HG03354 (cell line): Measurements from ENCODE around the gene KATNAL2.
"Not testable (repeated sequence)": the region's sequence is repeated elsewhere in the genome, so short reads cannot be mapped to it uniquely, and the experiment has no call there.

Experiments used
- ATAC-seq: cut with Tn5 transposase; IDR thresholded peaks from one replicate; pipeline ENCODE4 v1.9.1; 2021; ENCODE audit warnings: mild to moderate bottlenecking; ENCODE audit not compliant: unreplicated experiment, poor library complexity, severe bottlenecking

Gene KATNAL2

DNA sequence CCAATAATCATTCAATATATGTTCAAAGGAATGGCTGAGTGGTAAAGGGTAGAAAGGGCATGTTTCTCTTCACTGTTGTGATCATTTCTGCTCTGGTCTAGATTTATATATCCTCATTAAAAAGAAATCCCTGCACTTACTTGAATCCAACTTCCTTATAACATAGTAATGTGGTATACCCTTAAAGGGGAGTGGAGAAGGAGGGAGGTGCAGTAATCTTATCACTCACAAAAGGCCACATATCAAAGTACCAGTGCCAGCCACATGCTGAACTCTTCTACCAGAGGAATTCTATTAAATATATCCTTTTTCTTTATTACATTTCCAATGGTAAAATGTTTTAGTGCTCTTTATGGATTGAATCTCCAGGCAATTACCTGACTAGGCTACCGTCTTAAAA lies 3.3 kb downstream of the KATNAL2 start:
- ATAC-seq: no peak

DNA sequence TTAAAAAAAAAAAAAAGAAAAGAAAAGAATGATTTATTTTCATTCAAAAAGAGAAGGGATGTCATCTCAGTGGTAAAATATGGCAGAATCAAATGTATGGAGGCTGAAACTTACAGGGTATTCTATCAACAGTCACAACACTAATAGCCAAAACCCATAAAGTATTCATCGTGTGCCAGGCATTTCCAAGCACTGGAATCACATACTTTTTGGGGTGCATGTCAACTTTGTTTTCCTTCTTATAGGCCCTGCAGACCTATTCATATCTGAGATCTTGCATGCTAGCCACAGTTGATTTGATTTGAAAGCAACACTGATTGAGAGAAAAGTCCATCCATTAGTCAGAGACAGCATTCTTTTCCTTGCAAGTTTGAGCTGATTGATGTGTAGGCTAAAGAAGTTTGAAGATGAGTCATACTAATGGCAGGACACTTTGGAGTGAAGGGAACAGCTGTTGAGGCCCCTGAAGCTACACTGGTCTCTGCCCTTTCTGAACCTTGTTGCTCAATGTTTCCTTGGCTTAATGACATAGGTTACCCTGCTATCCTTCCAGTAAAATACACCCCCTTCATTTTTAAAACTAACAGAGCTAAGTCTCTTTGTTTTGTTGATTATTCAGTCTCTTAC lies 22.0 kb downstream of the KATNAL2 start:
- ATAC-seq: no peak

DNA sequence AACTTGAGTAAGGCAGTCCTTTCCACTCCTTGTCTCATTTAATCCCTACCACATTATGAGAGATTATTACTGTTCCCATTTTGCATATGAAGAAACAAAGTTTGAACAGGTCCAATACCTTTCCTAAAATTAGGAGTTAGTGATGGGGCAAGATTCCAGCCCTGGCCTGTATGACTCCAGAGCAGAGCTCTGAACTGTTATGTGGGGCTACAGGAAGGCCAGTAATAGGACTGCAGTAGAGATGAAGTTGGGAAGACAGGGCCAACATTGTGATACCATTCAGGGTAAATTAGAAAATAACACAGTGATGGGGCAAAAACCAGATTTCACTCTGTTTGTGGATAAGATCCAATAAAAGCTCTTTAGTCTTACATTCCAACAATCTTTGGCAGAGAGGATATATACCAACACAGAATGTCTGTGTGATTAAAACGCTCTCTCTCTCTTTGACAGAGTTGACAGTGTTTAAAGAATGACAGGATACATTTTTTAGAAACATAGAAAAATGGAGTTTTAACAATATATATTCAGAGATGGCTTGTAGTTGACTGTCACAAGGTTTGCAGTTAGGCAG lies 22.7 kb downstream of the KATNAL2 start:
- ATAC-seq: no peak

DNA sequence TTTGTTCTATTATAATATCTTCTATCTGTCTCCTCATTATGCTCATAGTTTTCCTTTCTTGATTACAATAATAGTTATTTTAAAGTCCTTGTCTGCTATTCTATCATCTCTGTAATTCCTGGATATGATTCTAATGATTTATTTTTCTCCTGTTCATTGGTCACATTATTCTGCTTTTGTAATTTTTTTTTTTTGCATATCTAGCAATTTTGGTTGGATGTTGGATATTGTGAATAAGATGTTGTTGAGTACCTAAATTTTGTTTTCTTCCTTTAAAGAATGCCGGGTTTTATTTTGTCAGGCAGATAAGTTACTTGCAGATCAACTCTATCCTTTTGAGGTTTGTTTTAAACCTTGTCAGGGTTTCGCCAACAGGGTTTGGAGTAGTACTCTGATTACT lies 25.2 kb downstream of the KATNAL2 start:
- no peak for ATAC-seq

DNA sequence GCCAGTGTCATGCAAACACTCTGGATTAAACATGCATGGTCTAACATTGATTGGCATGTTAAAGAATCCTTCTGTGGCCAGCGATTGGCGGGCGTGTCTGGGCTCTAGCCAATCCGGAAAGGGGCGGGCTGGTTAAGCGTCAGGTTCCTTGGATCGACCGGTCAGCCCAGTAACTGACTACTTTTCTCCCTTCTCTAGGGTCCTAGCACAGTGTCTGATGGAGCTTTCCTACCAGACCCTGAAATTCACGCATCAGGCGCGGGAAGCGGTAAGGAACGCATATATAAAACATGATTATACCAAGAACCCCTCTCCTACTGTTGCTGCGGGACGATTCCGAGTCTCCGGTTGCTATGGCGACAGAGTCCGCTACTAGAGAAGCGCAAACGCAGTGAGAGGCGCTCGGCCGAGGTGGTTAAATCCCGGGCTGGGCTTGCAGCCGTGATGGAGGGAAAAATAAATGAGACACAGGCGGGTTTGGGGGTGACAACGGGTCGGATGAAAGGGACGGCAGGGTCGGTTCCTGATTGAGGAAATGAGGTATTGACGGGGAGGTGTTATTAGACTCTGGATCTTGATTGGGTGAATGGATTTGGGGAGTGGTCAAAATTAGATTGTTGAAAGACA lies 29.4 kb downstream of the KATNAL2 start:
- ATAC-seq: peak; percentile 99

DNA sequence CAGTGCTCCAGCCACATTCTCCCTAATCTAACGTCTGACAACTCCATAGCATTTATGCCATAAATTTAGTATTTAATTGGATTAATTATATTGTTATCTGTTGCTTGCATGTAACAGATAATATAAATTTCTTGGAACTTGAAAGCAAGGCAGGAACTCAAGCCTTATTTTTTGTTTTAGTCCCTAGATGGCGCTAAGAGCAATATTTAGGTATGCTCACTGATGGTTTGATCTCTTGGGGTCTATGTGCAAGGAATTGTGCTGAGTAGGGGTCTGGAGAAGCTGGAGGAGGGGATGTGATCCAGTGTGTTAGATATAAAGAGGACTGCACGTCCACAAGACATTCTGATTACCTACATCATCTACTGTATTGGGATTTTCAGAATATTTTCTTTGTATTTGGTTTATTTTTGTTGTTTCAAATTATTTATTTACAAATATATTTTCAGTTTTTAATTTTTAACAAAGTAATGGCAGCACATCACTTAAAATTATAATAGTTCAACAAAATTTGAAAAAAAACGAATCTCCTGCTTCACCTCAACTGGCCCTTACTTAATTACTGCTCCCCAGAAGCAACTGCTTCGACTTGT lies 32.8 kb downstream of the KATNAL2 start:
- no peak for ATAC-seq

DNA sequence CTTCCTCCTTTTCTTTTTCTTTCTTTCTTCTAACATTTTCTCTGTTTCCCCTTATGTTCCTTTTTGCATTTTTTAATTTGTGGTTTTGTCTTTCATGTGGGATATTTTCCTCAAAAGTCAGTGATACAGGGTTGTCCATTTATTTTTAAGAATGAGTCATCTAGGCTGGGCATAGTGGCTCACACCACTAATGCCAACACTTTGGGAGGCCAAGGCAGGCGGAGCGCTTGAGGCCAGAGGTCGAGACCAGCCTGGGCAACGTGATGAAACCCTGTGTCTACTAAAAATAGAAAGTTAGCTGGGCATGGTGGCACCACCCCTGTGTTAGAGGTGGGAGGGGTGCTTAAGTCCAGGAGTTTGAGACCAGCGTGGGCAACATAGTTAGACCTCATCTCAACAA lies 35.8 kb downstream of the KATNAL2 start:
- no peak for ATAC-seq

DNA sequence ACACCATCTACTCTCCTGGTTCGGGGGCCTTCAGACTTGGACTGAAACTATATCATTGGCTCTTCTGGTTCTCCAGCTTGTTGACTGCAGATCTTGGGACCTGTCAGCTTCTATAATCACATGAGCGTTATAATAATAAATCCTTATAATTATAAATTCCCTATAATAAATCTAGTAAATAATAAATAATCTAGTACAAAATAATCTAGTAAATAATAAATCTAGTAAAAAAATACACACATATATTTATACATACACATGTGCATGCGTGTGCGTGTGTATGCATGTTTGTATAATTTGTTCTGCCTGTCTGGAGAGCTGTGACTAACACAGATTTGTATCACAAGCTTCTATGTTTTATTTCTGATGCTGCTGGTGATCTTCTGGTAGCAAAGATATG lies 40.8 kb downstream of the KATNAL2 start:
- no peak for ATAC-seq

DNA sequence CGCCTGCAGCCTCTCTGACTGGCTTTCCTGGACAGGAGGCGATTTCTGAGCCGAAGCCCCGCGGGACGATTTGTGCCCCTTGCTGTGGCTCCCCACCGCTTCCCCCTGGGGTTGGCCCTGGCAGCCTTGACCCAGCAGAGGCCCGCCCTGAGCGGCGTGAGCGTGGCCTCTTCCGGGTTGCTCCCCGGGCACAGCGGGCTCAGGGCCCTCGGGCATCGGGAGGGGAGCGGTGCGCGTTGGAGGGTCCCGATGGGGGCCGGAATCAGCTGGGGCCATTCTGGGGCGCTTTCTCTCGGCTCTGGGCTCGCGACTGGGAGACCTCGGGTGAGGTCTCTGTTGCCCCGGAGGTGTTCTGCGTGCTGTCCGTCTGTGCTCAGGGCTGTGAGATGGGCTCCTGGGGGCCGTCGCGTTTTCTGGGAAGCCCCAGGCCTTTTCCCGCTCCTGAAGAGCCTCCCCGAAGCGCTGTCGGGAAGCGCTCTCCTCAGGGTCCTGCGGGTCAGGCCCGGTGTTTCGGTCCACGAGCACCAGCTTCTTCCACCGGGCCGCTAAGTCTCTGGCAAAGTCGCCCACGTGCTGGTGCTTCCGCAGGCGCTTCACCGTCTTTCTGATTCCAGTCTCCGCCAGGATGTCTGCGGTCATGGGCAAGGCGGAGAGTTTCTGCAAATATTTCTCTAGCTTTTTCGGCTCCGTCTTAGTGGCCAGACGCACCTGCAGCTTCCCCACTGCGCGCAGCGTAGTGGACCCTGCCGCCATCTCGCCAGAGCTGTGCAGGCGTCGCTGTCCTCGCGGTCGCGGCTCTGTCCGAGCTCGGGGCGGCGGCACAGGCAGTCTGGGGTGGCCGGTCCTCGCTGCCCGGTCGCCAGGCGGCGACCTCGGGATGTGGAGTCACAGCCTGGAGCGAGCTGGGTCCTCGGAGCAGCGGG lies 46.5 kb downstream of the KATNAL2 start:
- ATAC-seq: not testable (repeated sequence)

DNA sequence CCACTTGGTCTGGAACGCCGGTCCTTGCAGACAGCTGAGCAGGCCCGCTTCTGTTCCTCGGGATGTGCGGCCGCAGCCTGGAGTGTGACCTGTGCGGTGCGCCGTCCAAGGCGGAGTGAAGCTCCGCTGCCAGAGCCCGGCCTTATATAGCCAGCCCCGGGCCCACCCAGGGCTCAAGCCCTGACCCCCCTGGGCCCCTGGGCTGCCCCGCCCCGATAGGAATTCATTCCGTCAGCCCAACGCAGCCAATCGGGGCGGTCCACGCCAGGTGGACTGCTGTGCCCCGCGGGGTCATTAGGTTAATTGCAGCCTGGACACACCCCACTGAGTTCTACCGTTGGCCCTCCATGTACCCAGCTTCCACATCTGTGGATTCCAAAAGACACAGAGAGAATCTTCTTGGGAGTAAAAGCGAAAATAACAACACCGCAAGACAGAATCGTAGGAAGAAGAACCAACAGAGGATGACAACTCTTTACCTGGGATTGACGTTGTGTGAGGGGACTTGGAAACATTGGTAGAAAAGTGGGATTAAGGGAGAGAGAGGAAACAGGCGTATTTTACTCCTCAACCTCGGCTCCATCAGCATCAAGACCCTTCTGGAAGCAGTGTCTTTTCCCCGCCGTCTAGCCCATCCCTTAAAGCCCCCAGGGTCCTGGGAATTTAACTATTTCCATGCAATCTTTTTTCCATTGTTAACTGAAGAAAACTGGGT lies 47.3 kb downstream of the KATNAL2 start:
- ATAC-seq: not testable (repeated sequence)

DNA sequence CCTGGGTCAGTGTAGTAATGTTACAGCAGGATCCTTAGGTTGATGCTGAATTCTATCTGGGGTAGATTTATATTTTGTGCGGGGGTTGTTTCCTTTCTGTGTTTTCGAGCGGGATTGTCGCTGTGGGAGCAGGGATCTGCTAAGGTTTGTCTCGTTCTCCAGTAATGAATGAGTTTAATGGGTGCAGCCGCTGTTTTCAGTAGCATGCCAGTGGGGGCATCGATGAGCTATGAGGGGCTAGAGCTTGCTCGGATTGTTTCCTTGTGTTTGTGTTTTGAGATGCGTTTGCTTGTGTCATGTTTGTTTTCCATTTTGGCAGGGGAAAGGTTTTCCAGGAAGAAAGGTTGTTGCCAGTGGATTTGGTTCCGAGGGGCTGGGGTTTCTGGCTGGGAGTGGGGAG lies 48.9 kb downstream of the KATNAL2 start:
- not testable (repeated sequence) for ATAC-seq

DNA sequence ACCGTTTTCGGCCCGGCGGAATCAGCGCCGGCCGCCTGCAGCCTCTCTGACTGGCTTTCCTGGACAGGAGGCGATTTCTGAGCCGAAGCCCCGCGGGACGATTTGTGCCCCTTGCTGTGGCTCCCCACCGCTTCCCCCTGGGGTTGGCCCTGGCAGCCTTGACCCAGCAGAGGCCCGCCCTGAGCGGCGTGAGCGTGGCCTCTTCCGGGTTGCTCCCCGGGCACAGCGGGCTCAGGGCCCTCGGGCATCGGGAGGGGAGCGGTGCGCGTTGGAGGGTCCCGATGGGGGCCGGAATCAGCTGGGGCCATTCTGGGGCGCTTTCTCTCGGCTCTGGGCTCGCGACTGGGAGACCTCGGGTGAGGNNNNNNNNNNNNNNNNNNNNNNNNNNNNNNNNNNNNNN lies 52.1 kb downstream of the KATNAL2 start:
- not testable (repeated sequence) for ATAC-seq

DNA sequence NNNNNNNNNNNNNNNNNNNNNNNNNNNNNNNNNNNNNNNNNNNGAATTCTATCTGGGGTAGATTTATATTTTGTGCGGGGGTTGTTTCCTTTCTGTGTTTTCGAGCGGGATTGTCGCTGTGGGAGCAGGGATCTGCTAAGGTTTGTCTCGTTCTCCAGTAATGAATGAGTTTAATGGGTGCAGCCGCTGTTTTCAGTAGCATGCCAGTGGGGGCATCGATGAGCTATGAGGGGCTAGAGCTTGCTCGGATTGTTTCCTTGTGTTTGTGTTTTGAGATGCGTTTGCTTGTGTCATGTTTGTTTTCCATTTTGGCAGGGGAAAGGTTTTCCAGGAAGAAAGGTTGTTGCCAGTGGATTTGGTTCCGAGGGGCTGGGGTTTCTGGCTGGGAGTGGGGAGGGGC lies 102.5 kb downstream of the KATNAL2 start:
- ATAC-seq: not testable (repeated sequence)

DNA sequence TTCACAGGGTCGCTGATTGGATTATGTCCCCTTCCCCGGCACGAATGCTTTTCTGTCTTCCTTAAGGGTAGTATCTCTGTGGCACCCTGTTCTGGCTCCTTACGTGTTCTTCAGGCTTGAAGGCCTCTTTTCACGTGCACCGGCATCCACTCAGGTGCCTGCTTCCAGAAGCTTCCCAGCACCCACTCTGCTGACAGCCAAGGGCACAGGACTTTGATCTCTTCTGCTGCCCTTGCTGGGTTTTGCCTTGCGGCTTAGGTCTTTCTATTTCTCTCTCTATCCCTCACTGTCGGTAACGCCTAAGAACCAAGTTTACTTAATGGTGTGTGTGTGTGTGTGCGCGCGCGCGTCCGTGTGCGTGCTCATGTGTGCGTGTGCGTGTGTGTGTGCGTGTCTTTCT lies 103.4 kb downstream of the KATNAL2 start:
- ATAC-seq: not testable (repeated sequence)

DNA sequence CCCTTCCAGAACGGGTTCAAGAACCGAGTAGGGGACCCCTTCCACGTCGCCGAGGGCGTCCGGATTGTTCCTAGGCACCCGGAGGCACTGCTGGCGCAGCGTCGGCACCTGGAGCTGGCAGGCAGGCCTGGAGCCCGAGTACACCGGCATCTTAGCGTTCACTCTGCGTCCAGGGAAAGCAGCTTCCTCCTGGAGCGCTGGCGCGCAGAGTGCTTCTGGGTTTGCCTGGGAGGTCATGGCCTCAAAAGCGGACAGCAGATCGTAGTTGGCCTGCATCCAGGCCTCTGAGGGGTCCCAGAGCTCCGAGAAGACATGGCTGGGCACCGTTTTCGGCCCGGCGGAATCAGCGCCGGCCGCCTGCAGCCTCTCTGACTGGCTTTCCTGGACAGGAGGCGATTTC lies 105.4 kb downstream of the KATNAL2 start:
- not testable (repeated sequence) for ATAC-seq

DNA sequence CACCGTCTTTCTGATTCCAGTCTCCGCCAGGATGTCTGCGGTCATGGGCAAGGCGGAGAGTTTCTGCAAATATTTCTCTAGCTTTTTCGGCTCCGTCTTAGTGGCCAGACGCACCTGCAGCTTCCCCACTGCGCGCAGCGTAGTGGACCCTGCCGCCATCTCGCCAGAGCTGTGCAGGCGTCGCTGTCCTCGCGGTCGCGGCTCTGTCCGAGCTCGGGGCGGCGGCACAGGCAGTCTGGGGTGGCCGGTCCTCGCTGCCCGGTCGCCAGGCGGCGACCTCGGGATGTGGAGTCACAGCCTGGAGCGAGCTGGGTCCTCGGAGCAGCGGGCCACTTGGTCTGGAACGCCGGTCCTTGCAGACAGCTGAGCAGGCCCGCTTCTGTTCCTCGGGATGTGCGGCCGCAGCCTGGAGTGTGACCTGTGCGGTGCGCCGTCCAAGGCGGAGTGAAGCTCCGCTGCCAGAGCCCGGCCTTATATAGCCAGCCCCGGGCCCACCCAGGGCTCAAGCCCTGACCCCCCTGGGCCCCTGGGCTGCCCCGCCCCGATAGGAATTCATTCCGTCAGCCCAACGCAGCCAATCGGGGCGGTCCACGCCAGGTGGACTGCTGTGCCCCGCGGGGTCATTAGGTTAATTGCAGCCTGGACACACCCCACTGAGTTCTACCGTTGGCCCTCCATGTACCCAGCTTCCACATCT lies 106.5 kb downstream of the KATNAL2 start:
- not testable (repeated sequence) for ATAC-seq

DNA sequence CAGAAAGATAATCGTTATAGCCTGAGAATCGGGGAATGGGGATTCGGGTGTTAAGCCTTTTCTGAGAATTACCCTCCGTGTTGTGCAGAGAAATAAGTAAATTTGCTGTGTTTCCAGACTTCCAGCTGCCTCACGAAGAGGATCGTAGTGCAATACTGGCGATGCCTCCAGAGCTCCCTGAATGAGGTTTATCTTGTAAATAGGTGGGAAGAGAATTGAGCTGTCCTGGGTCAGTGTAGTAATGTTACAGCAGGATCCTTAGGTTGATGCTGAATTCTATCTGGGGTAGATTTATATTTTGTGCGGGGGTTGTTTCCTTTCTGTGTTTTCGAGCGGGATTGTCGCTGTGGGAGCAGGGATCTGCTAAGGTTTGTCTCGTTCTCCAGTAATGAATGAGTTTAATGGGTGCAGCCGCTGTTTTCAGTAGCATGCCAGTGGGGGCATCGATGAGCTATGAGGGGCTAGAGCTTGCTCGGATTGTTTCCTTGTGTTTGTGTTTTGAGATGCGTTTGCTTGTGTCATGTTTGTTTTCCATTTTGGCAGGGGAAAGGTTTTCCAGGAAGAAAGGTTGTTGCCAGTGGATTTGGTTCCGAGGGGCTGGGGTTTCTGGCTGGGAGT lies 108.3 kb downstream of the KATNAL2 start:
- ATAC-seq: not testable (repeated sequence)

DNA sequence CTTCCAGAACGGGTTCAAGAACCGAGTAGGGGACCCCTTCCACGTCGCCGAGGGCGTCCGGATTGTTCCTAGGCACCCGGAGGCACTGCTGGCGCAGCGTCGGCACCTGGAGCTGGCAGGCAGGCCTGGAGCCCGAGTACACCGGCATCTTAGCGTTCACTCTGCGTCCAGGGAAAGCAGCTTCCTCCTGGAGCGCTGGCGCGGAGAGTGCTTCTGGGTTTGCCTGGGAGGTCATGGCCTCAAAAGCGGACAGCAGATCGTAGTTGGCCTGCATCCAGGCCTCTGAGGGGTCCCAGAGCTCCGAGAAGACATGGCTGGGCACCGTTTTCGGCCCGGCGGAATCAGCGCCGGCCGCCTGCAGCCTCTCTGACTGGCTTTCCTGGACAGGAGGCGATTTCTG lies 111.3 kb downstream of the KATNAL2 start:
- ATAC-seq: not testable (repeated sequence)
